Measurements from ENCODE around the gene EIF3F.

DNA sequence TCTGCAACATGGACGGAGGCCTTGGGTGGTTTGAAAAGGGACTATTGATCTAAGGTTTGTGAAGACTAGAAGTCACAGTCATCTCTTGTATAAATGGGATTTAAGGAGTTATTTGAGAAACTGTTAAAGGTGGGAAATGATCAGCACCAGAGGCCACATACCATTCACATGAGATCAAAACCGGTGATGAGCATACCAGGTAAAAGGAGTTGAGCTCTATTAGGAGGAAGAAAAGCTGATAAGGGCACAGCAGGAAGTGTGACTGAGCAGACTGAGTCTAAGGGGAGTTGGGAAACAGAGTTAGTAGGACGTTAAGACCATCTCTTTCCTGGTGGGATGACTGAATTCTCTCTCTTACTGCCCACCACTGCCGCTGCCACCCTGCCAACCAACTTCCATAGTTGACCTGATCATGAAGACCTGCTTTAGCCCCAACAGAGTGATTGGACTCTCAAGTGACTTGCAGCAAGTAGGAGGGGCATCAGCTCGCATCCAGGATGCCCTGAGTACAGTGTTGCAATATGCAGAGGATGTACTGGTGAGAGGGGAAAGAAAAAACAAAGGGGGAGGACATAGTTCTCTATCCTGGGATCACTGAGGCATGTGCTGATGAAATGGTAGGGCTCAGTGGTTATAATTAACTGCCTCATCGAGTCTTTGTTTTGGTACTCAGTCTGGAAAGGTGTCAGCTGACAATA is 7.6 kb downstream of the EIF3F start:
- TF ChIP-seq EZH2phosphoT487 (IDR thresholded peaks at IDR 0.05; ENCODE audit: insufficient read depth, low read depth) (no peak), EZH2 (IDR thresholded peaks at IDR 0.05; ENCODE audit: insufficient read depth, poor library complexity, severe bottlenecking) (no peak)

Data from GM23248 (cell line).